K562 (cell line): ENCODE measurements around the gene CCDC106. TPM values are rescaled to one million over a fixed set of nuclear protein-coding genes. Genes with fewer than 3 reads are reported as not detected.

Experiments used
- CCAR2 ChIP-seq: fragments of 200-400 bp; formaldehyde crosslinking; IDR thresholded peaks from 2 replicates; pipeline ENCODE4 v1.6.1; 2017; ENCODE audit warnings: mild to moderate bottlenecking, low read depth, low read length
- DDX20 ChIP-seq: fragments of 450-650 bp; IDR thresholded peaks from 2 replicates; pipeline ENCODE4 v1.6.1; 2016; ENCODE audit warnings: missing genetic modification characterization, low read depth, mild to moderate bottlenecking, missing compliant biosample characterization, moderate library complexity
- FOXJ3 ChIP-seq: sonication (generic); formaldehyde crosslinking; IDR thresholded peaks from 2 replicates; pipeline ENCODE4 v1.4.0; 2020; ENCODE audit warnings: mild to moderate bottlenecking, missing genetic modification reagents
- HDAC1 ChIP-seq, 2 experiments: fragments of 450-650 bp; IDR thresholded peaks; 2 replicates each; pipeline ENCODE4 v1.6.1; 2016 to 2017; ENCODE audit warnings: inconsistent platforms in 1 of 2, mild to moderate bottlenecking in 1 of 2, moderate library complexity in 1 of 2
- ILF3 ChIP-seq: fragments of 450-650 bp; IDR thresholded peaks from 2 replicates; pipeline ENCODE4 v1.6.1; 2018; ENCODE audit warnings: antibody characterized with exemption, mild to moderate bottlenecking, moderate library complexity, borderline replicate concordance
- MAX ChIP-seq: sonication (generic); formaldehyde crosslinking; IDR thresholded peaks from 2 replicates; pipeline ENCODE4 v1.9.0; 2022; ENCODE audit warnings: mild to moderate bottlenecking, missing genetic modification reagents
- MCM3 ChIP-seq: fragments of 450-650 bp; IDR thresholded peaks from 2 replicates; pipeline ENCODE4 v1.6.1; 2016
- MXI1 ChIP-seq: IDR thresholded peaks from 2 replicates; pipeline ENCODE4 v1.6.1; 2011; ENCODE audit warnings: low read depth, mild to moderate bottlenecking, improper control_type of control experiment, low read length
- REST ChIP-seq, 2 experiments: fragments of 450-650 bp; formaldehyde crosslinking in 1 of 2; IDR thresholded peaks; 2 replicates each; pipeline versions ENCODE4 v1.4.0 to v1.6.1; 2014 to 2020; ENCODE audit warnings: mild to moderate bottlenecking in 2 of 2, borderline replicate concordance in 1 of 2, low read depth in 1 of 2
- SMAD3 ChIP-seq: fragments of 450-650 bp; formaldehyde crosslinking; conservative IDR thresholded peaks from 2 replicates; pipeline ENCODE4 v1.4.0; 2020; ENCODE audit warnings: mild to moderate bottlenecking
- ZNF592 ChIP-seq: fragments of 450-650 bp; IDR thresholded peaks from 2 replicates; pipeline ENCODE4 v1.6.1; 2017; ENCODE audit warnings: antibody characterized with exemption, mild to moderate bottlenecking
- ZNF655 ChIP-seq: fragments of 250-450 bp; sonication (Bioruptor Pico); IDR thresholded peaks from 2 replicates; pipeline ENCODE4 v1.5.0; 2021
- polyA plus RNA-seq, 8 experiments: library from polyadenylated mRNA; depleted of rRNA in 4 of 8; stranded (reverse) in 5 of 8; unstranded in 3 of 8; fragments of >200 nt; fragmentation: Nextera tagmentation in 2 of 8; fragmentation: Illumina TruSeq in 1 of 8; extraction: Ambion mirVana in 2 of 8; extraction: Trizol in 1 of 8; gene quantifications; 2 replicates each; pipeline versions ENCODE4 v1.2.1 to v1.2.3, GENCODE V29; 2011 to 2014; ENCODE audit warnings: inconsistent platforms in 1 of 8, missing spikeins in 1 of 8
- total RNA-seq, 7 experiments: library from RNA; depleted of rRNA in 6 of 7; stranded (reverse); fragments of >200 nt in 6 of 7; fragmentation: Illumina TruSeq in 2 of 7; extraction: Trizol in 2 of 7; gene quantifications; 2 replicates each; pipeline versions ENCODE4 v1.2.1 to v1.2.3, GENCODE V29; 2011 to 2021; ENCODE audit warnings: low replicate concordance in 1 of 7

CCDC106 gene
- total and polyA plus RNA-seq, 9 of the 15 experiments (the other 6 are each of a cell fraction or from before 2014, with no cell fraction given), result 0.10 to 27.5 (median 15.0) TPM; not detected in 1

GRCh38 chr19:55640577-55641425 is 7.2 kb upstream of the CCDC106 start, which contains the start of gene ZNF580 (continued):
- no peak for TF ChIP-seq REST (IDR thresholded peaks at IDR 0.05; ENCODE audit: borderline replicate concordance)
- 0 out of 2 replicates have a peak, but pooled peaks have one; percentile 16 for TF ChIP-seq REST (CRISPR knock-in tag; IDR thresholded peaks at IDR 0.05; ENCODE audit: low read depth)
- no peak for TF ChIP-seq MAX (CRISPR knock-in tag)
- no peak; a peak in 1 of 4 replicates for TF ChIP-seq HDAC1 (IDR thresholded peaks at IDR 0.05)
- no peak for TF ChIP-seq MXI1
- TF ChIP-seq FOXJ3 (CRISPR knock-in tag), result no peak
- no peak for TF ChIP-seq SMAD3 (CRISPR knock-in tag)
- no peak for TF ChIP-seq CCAR2
- no peak for TF ChIP-seq ZNF655 (CRISPR knock-in tag)
- TF ChIP-seq MCM3, result no peak
- no peak for TF ChIP-seq DDX20 (tag)
- 0 out of 2 replicates have a peak, but pooled peaks have one; percentile 59 for TF ChIP-seq ILF3
- no peak for TF ChIP-seq ZNF592
